Transverse colon (tissue), 3 donors: ENCODE measurements around the gene FMNL2.

Experiments
- POLR2A ChIP-seq: fragments of 450-650 bp; IDR thresholded peaks from one replicate; pipeline ENCODE4 v1.6.1; 2016; ENCODE audit warnings: antibody characterized with exemption, mild to moderate bottlenecking, moderate library complexity
- TF ChIP-seq, protein P1 (sequence below), 5 experiments: fragments of 200-600 bp in 3 of 5; fragments of 450-650 bp in 2 of 5; sonication (generic) in 3 of 5; IDR thresholded peaks; 1 replicate in 2 of 5; 2 replicates in 3 of 5; pipeline ENCODE4 v1.5.1; 2016 to 2017; ENCODE audit warnings: antibody characterized with exemption in 5 of 5, inconsistent platforms in 3 of 5, mild to moderate bottlenecking in 2 of 5, moderate library complexity in 1 of 5

GRCh38 chr2:152355409-152355831, 20.4 kb downstream of the FMNL2 start:
- no peak for TF ChIP-seq POLR2A
- TF ChIP-seq, protein P1, sequence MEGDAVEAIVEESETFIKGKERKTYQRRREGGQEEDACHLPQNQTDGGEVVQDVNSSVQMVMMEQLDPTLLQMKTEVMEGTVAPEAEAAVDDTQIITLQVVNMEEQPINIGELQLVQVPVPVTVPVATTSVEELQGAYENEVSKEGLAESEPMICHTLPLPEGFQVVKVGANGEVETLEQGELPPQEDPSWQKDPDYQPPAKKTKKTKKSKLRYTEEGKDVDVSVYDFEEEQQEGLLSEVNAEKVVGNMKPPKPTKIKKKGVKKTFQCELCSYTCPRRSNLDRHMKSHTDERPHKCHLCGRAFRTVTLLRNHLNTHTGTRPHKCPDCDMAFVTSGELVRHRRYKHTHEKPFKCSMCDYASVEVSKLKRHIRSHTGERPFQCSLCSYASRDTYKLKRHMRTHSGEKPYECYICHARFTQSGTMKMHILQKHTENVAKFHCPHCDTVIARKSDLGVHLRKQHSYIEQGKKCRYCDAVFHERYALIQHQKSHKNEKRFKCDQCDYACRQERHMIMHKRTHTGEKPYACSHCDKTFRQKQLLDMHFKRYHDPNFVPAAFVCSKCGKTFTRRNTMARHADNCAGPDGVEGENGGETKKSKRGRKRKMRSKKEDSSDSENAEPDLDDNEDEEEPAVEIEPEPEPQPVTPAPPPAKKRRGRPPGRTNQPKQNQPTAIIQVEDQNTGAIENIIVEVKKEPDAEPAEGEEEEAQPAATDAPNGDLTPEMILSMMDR (IDR thresholded peaks at IDR 0.05) = no peak
